ENCODE measurements around the gene MAN1C1. TPM values are rescaled to one million over a fixed set of nuclear protein-coding genes. Genes with fewer than 3 reads are reported as not detected.

The MAN1C1 gene
- total RNA-seq, 1 donor from 2014 or later = 29.1 TPM

DNA sequence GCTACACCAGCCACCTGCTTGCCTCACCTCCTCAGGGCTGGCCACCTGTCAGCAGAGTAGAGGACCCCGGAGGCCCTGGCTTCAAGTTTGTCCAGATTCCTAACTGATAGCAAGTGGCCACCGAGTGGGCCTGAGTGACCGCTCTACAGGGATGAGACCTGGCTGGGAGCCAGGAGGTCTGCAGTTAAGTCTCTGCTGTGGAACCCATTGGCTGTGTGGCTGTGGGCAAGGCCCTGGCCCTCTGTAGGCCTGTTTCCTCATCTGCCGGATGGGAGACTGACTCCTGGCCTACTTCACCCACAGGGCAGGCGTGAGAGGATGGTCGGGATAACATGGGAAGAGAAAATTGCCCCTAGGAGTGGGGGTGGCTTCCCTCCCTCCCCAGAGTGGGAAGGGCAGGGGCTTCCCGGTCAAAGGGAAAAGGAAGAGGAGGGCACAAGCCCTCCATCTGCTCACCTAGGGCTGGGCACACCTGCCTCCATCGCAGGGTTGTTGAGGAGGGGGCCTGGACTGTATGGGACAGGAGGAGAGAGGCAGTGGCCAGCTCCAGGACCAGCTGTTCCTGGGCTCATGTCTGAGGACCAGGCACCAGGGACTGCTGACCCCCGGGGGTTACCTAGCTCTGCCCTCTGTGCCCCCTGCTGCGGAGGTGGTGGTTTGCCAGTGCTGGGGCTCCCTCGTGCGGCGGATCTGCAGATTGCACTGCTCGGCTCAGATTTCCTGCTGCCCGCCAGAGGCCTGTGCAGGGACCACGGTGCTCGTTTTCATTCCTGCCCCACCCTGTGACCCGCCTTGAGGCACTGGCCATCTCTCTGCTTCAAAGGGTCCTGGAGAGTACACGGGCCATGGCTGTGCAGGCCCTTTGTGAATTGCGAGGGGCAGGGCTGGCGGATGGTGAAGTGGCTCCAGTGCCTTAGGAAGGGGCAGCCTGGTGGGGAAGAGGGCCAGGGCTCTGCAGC lies 194.0 kb downstream of the MAN1C1 start:
- peak; percentile 81 for TF ChIP-seq CTCF (IDR thresholded peaks at IDR 0.05; ENCODE audit: unreplicated experiment)
- Mint-ChIP-seq H3K36me3 (ENCODE audit: low read depth, unreplicated experiment) (peaks cover 30% of the 10 kb centered on the region), H3K4me3 (ENCODE audit: unreplicated experiment) (no peak overlapping the region), H3K27me3 (ENCODE audit: unreplicated experiment) (no peaks in the 10 kb centered on the region), H3K4me1 (ENCODE audit: unreplicated experiment) (peaks cover 6% of the 10 kb centered on the region), H3K9me3 (ENCODE audit: unreplicated experiment) (no peaks in the 10 kb centered on the region), H3K27ac (ENCODE audit: unreplicated experiment) (no peak overlapping the region)
- peak; percentile 87 for DNase-seq (ENCODE audit: low spot score)

GRCh38 chr1:25811384-25812082 lies 194.9 kb downstream of the MAN1C1 start:
- H3K4me3 Mint-ChIP-seq (ENCODE audit: unreplicated experiment) = no peak overlapping the region
- no peaks in the 10 kb centered on the region for H3K9me3 Mint-ChIP-seq (ENCODE audit: unreplicated experiment)
- H3K4me1 Mint-ChIP-seq (ENCODE audit: unreplicated experiment) = no peaks in the 10 kb centered on the region
- no peak overlapping the region for H3K27ac Mint-ChIP-seq (ENCODE audit: unreplicated experiment)
- peaks cover 23% of the 10 kb centered on the region for H3K36me3 Mint-ChIP-seq (ENCODE audit: low read depth, unreplicated experiment)
- no peak for TF ChIP-seq CTCF (IDR thresholded peaks at IDR 0.05; ENCODE audit: unreplicated experiment)
- H3K27me3 Mint-ChIP-seq (ENCODE audit: unreplicated experiment) = peaks cover 1% of the 10 kb centered on the region
- DNase-seq (ENCODE audit: low spot score) = no peak

GRCh38 chr1:25813071-25813733 lies 196.6 kb downstream of the MAN1C1 start:
- TF ChIP-seq CTCF (IDR thresholded peaks at IDR 0.05; ENCODE audit: unreplicated experiment) = no peak
- DNase-seq (ENCODE audit: low spot score) = no peak
- H3K36me3 Mint-ChIP-seq (ENCODE audit: low read depth, unreplicated experiment) = peaks cover 22% of the 10 kb centered on the region

GRCh38 chr1:25813734-25814471 lies 197.3 kb downstream of the MAN1C1 start:
- H3K27ac Mint-ChIP-seq (ENCODE audit: unreplicated experiment) = no peak overlapping the region
- TF ChIP-seq CTCF (IDR thresholded peaks at IDR 0.05; ENCODE audit: unreplicated experiment) = no peak

More at GRCh38 chr1:25813071-25813733, 196.6 kb downstream of the MAN1C1 start:
- Mint-ChIP-seq H3K4me3 (ENCODE audit: unreplicated experiment) (peak overlapping the region; percentile 22), H3K27ac (ENCODE audit: unreplicated experiment) (no peak overlapping the region), H3K27me3 (ENCODE audit: unreplicated experiment) (peaks cover 7% of the 10 kb centered on the region), H3K4me1 (ENCODE audit: unreplicated experiment) (peaks cover 9% of the 10 kb centered on the region), H3K9me3 (ENCODE audit: unreplicated experiment) (no peaks in the 10 kb centered on the region)

More at GRCh38 chr1:25813734-25814471, 197.3 kb downstream of the MAN1C1 start:
- DNase-seq (ENCODE audit: low spot score) = no peak
- H3K4me3 Mint-ChIP-seq (ENCODE audit: unreplicated experiment) = no peak overlapping the region
- H3K9me3 Mint-ChIP-seq (ENCODE audit: unreplicated experiment) = no peaks in the 10 kb centered on the region
- peaks cover 16% of the 10 kb centered on the region for H3K4me1 Mint-ChIP-seq (ENCODE audit: unreplicated experiment)
- H3K27me3 Mint-ChIP-seq (ENCODE audit: unreplicated experiment) = peaks cover 12% of the 10 kb centered on the region
- H3K36me3 Mint-ChIP-seq (ENCODE audit: low read depth, unreplicated experiment) = peaks cover 29% of the 10 kb centered on the region

Data from endothelial cell (in vitro differentiated cells).